ENCODE measurements around the gene EZH1.

Gene EZH1

GRCh38 chr17:42682722-42683403, 62.0 kb downstream of the EZH1 start:
- no peak for DNase-seq (ENCODE audit: low read depth)

GRCh38 chr17:42681976-42682721, 62.7 kb downstream of the EZH1 start, which contains the start of gene CNTNAP1:
Gene CNTNAP1 (plus strand): TSS chr17:42682531. CDS start chr17:42682830, 299 bp downstream.
- DNase-seq (ENCODE audit: low read depth) = no peak

GRCh38 chr17:42680331-42680808, 64.5 kb downstream of the EZH1 start:
- no peak for DNase-seq (ENCODE audit: low read depth)

GRCh38 chr17:42679492-42680330, 65.1 kb downstream of the EZH1 start:
- peak; percentile 65 for DNase-seq (ENCODE audit: low read depth)

- no peak for DNase-seq (ENCODE audit: low read depth)
Measured at GRCh38 chr17:42678951-42679491, 65.8 kb downstream of the EZH1 start.

GRCh38 chr17:42677921-42678781, 66.7 kb downstream of the EZH1 start:
- DNase-seq (ENCODE audit: low read depth) = peak; percentile 62

- peak; percentile 97 for DNase-seq (ENCODE audit: low read depth)
Measured at GRCh38 chr17:42677012-42677857, 67.6 kb downstream of the EZH1 start.

- no peak for DNase-seq (ENCODE audit: low read depth)
Measured at GRCh38 chr17:42676424-42677011, 68.3 kb downstream of the EZH1 start, which contains the start of gene PLEKHH3. Gene PLEKHH3 (minus strand): TSS chr17:42676994. CDS start chr17:42676563, 431 bp downstream.

- no peak for DNase-seq (ENCODE audit: low read depth)
Measured at GRCh38 chr17:42675965-42676423, 68.8 kb downstream of the EZH1 start.

GRCh38 chr17:42675348-42675964, 69.4 kb downstream of the EZH1 start:
- DNase-seq (ENCODE audit: low read depth) = no peak

- DNase-seq (ENCODE audit: low read depth) = no peak
Measured at GRCh38 chr17:42674755-42675347, 70.0 kb downstream of the EZH1 start.

GRCh38 chr17:42673885-42674754, 70.7 kb downstream of the EZH1 start:
- no peak for DNase-seq (ENCODE audit: low read depth)

- no peak for DNase-seq (ENCODE audit: low read depth)
Measured at GRCh38 chr17:42673266-42673884, 71.5 kb downstream of the EZH1 start.

- DNase-seq (ENCODE audit: low read depth) = no peak
Measured at GRCh38 chr17:42672038-42672437, 72.8 kb downstream of the EZH1 start.

GRCh38 chr17:42670789-42671657, 73.8 kb downstream of the EZH1 start:
- DNase-seq (ENCODE audit: low read depth) = no peak

Data from activated T-helper 9 cell treated with anti-CD3 and anti-CD28 coated beads, Interleukin-2, amount 50 U/mL, for 16 hours (primary cell).